ENCODE measurements around the gene ADAM30.
"Not testable (repeated sequence)": the region's sequence is repeated elsewhere in the genome, so short reads cannot be mapped to it uniquely, and the experiment has no call there.

The ADAM30 gene

DNA sequence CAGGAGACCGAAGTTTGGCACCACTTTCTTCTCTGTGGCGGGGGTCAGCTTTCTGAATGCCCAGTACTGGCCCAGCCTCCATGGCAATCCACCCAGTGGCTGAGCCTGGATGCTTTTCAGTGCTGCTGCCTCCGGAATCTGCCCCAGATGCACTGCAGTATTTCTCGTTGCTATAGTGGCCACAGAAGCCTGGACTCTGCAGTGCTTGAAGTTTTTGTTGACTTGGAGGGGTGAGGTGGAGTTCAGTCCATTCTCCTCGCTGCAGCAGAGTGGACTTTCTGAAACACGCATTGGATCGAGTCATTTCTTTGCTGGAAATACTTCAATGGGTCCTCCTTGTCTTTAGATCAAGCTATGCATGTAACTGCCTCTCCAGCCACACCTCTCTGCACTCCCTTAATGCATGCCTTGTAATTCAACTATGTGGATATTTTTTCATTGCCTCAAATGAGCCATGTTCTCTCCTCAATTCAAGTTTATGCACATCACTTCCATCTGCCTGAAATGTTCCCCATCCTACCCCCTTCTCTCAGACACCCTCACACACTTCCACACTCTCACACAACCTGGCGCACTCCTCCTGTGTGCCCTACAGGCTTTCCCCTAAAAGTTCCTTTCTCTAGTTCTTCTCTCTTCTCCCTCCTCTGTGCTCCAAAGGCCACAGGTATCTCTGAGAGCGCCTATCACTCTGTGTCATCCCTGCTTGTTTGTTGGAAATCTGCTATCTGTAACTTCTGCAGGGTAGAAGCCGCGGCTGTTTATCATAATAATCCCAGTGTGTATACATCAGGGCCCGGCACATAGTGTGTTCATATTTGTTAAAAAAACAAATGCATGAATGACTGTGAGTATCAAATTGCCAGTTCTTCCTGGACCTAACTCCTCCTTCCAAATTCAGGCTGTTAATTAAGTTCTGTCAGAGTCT is 16.5 kb downstream of the ADAM30 start:
- in situ Hi-C loops (cut with HindIII; ENCODE audit: low sequenced_read_pairs): no loop called here

- in situ Hi-C loops (cut with HindIII; ENCODE audit: low sequenced_read_pairs): no loop called here
Observed at GRCh38 chr1:119878171-119878570, 18.1 kb downstream of the ADAM30 start.

GRCh38 chr1:119874186-119874585 is 22.1 kb downstream of the ADAM30 start:
- in situ Hi-C loops (cut with HindIII; ENCODE audit: low sequenced_read_pairs): no loop called here

DNA sequence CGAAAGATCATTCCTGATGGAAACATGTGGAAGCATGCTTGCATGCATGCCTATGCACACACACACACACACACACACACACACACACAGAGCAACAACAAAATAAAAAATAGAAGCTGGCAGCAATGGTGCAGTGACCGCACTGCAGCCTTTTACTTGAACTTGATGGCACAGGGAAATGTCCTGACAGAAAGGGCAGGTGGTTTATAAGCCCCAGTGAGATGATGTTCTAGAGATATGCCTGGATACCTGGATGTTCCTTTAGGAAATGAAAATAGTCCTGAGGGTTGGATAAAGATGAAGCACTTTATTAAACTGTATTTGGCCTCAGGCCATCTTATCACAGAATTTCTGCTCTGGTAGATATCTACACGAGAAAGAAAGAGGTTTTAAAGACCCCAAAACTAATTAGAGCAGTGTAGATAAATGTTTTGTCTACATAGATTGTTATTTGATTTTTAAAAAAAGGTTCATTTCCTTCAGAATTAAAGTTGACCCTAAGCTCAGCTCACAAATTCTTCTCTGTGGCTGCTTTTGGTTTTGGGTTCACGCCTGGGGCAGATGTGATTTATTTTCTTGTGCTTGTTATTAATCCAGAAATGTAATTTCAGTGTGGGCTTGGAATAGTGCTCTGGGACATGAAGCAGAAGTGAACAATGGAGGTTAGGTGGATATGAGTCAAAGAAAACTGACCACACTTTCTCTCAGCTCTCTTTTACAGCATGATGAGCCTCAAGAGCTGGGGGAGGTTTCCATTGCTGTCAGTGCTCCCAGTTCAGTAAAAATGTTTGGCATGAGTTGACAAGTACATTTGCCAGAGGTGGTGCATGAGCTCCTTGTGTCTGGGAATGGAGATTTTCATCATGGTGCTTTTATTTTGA is 22.9 kb downstream of the ADAM30 start:
- in situ Hi-C loops (cut with HindIII; ENCODE audit: low sequenced_read_pairs): no loop called here

DNA sequence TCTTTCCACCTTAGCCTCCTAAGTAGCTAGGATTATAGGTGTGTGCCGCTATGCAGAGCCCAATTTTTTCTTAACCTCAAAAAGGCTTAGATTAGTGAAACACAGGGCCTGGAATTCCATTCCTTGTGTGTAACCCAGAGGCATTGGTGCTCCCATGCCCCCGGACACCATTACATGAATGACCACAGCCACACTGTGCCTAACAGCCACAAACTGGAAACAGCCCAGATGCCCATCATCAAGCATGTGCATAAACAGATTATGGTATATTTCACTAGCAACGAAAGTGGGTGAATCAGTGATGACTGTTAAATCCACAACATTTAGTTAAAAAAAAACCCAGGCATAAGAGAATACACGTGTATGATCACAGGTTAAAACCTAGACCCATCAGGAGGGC is 24.4 kb downstream of the ADAM30 start:
- in situ Hi-C loops (cut with HindIII; ENCODE audit: low sequenced_read_pairs): no loop called here

DNA sequence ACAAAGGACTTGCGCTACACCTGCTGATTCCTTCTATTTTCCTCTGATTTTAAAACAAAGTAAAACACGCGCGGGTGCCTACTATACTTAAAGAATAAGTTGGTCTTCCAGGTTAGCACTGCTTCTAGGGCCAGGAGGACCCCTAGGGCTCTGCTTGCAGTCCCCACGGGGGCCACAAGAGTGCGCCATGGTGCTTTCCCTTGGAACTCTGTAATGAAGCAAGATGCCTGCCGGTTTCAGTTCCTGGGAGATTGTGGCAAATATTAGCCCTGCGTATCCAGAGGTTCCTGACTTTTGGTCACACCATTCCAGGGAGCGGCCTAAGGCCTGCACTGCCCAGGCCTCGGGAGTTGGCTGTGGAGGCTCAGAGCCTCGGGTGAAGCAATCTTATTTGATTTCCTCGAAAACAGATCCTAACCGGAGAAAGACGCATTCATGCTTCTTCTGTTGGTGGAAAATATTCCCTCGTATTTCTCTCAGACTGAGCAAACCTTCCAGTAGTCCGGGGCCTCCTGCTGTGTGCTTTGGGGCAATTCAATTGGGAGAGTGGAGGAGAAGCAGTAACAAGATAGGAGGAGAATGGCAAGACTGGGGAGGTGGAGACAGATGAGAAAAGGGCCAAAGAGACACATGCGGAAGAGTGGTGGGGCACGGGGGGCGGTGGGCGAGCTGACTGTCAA is 25.3 kb downstream of the ADAM30 start:
- in situ Hi-C loops (cut with HindIII; ENCODE audit: low sequenced_read_pairs): no loop called here

- in situ Hi-C loops (cut with HindIII; ENCODE audit: low sequenced_read_pairs): no loop called here
Observed at GRCh38 chr1:119869995-119870394, 26.3 kb downstream of the ADAM30 start.

DNA sequence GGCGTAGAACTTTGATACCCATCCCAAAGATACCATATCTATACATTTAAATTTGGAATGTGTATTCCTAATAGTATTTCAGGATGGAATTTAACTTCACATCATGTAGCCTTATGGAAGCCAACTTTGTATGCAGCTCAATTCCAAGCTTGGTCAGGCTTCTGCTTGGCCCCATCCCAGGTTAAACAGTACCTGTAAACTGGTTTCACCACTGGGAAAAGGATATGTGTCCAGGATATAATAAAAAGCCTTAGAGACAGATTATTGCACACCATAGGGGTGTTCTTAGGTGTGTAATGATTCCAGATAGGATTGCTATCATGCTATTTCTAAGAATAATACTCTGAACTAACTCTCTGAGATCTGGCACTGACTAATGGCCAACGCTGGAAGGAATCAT is 28.1 kb downstream of the ADAM30 start:
- in situ Hi-C loops (cut with HindIII; ENCODE audit: low sequenced_read_pairs): no loop called here

- in situ Hi-C loops (cut with HindIII; ENCODE audit: low sequenced_read_pairs): no loop called here
Observed at GRCh38 chr1:119866451-119866850, 29.9 kb downstream of the ADAM30 start.

DNA sequence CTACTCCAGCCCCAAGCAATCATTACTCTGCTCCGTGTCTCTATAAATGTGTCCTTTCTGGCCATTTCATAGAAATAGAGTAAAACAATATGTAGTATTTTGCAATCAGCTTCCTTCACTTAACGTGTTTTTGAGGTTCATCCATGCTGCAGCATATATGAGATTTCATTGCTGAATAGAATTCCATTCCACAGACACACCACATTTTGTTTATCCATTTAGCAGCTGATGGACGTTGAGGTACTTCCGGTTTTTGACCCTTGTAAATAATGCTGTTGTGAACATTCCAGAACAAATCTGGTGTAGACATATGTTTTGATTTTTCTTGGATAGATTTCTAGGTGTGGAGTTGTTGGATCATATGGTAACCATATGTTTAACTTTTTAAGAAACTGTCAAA is 30.7 kb downstream of the ADAM30 start:
- in situ Hi-C loops (cut with HindIII; ENCODE audit: low sequenced_read_pairs): no loop called here

DNA sequence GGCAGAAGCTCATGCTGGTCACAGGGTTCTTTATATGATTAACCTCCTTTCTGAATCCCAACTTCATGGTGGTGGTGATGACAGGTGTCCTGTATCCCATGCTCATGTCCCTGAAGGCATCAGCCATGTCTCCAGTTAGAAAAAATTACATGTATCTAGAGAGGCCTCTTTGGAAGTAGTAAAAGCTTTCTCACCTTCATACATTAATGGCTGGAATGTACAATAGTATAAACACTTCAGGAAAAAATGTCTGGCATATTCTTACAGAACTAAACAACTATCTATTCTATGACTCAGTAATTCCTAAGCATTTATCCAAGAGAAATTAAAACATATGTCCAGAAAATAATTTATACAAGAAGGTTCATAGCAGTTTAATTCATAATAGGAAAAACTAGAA is 34.0 kb downstream of the ADAM30 start:
- in situ Hi-C loops (cut with HindIII; ENCODE audit: low sequenced_read_pairs): no loop called here

- in situ Hi-C loops (cut with HindIII; ENCODE audit: low sequenced_read_pairs): no loop called here
Observed at GRCh38 chr1:119861547-119861946, 34.8 kb downstream of the ADAM30 start.

- in situ Hi-C loops (cut with HindIII; ENCODE audit: low sequenced_read_pairs): no loop called here
Observed at GRCh38 chr1:119859647-119860046, 36.7 kb downstream of the ADAM30 start.

DNA sequence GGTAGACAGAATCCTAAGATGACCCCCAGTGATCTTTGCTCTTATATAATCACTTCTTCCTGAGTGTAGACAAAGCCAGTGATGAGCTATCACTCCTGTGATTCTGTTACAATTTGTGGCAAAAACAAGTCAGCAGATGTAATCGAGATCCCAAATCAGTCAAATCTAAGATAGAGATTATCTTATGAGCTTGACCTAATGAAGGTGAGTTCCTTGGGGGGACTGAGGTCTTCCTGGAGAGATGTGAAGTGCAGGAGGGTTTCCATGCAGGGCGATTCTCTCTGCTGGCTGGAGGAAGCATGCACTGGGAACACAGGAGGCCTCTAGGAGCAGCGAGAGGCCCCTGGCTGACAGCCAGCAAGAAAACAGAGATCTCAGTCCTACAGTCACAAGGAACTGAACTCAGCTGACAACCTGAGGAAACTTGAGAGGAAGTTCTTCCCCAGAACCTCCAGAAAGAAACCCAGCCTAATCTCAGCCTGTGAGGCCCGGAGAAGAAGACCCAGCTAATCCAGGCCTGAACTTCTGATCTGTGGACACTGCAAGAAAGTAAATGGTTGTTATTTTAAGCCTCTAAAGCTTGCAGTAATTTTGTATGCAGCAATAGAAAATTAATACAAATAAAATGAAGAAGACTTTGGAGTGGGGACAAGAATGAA is 37.6 kb downstream of the ADAM30 start:
- in situ Hi-C loops (cut with HindIII; ENCODE audit: low sequenced_read_pairs): not testable (repeated sequence)

- in situ Hi-C loops (cut with HindIII; ENCODE audit: low sequenced_read_pairs): no loop called here
Observed at GRCh38 chr1:119858126-119858525, 38.2 kb downstream of the ADAM30 start.

- in situ Hi-C loops (cut with HindIII; ENCODE audit: low sequenced_read_pairs): no loop called here
Observed at GRCh38 chr1:119853155-119853554, 43.2 kb downstream of the ADAM30 start.

DNA sequence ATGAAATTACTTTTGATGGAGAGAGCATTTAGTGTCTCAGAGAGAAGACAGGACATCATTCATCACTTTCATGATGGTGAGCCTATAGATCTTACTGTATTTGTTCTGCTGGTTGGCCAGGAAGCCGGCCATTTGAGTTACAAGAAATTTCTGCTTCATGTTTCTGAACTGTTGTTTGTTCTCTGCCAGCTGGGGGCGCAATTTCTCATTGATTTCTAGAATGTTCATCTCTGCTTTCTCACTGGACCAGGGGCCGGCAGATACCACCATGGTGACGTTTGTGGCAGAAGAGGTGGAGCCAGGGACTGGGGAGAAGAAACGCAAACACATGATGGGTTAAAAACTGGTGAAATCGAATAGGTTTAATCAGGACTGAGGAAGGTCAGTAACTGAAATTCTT is 52.1 kb downstream of the ADAM30 start:
- in situ Hi-C loops (cut with HindIII; ENCODE audit: low sequenced_read_pairs): not testable (repeated sequence)

Data from DLD1 (cell line).